Articular chondrocyte of knee joint (primary cell): ENCODE measurements around the gene S100A16. TPM values are rescaled to one million over a fixed set of nuclear protein-coding genes. Genes with fewer than 3 reads are reported as not detected.

Experiments used
- total RNA-seq: library from RNA; depleted of rRNA; stranded (reverse); fragments of >200 nt; gene quantifications from 2 replicates; pipeline ENCODE4 v1.2.3, GENCODE V29; 2012

Gene S100A16
- total RNA-seq = 128 and 138 TPM in 2 replicates

DNA sequence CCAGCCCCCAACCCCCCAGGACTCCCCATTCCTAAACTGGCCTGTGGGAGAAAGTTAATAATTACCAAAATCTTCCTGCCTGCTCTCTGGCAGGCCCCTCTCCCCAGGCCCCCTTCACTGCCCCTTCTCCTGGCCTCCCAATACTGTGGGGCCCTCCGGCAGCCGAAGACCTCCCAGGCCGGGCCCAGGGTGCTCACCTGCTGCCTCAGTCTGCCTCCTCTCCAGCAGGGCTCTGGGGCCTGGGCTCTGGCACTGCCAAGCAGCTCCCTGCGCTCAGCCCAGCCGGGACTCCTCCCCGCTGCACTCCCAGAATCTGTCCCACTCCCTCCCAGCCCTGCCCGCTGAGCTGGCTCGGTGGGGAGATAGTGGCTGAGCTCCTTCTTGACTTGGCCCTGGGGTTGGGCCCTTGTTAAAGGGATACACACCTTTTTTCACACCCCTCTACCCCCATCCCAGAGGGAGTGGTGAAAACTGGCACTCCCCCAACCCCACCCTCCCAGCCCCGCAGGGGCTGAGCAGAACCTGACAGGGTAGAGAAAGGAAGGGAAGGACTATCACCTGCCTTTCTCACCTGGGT is at the start of gene S100A16:
Gene S100A16 (minus strand): TSS at position 383 of the 577 bp plus-strand sequence. CDS start 4,986 bp downstream, outside the sequence.

DNA sequence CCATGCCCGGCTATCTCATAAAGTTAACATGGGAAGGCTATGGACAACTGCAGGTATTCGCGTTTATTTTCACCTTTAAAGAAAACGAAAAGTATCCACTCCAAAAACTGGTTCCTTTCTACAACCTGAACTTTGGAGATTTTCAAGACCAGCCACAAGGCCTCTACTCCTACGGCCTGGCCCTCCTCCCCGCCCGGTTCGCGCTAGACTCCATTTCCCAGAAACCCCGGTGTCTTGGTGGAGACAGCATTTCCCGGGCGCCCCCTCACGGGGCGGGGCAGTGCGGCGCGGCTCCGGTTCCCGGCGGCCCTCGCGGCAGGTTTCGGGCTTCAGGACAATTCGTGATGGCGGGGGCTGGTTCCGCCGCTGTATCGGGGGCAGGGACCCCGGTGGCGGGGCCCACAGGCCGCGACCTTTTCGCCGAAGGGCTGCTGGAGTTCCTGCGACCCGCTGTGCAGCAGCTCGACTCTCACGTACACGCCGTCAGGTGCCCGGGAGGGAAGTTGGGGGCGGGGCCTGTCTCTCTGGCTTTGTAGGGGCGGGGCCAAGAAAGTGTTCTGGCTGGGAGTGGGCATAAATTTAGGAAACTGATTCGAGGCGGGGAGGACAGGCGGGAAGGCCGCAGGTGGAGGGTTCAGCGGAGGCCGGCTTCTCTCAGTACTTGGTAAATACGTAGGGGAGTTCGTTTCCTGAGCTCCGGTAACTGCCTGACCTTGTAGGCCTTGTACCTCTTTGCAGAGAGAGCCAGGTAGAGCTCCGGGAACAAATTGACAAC is 45.6 kb upstream of the S100A16 start, which contains the start of gene SNAPIN:
Gene SNAPIN (plus strand): TSS at position 304 of the 775 bp plus-strand sequence. CDS start 41 bp downstream, at position 345.

DNA sequence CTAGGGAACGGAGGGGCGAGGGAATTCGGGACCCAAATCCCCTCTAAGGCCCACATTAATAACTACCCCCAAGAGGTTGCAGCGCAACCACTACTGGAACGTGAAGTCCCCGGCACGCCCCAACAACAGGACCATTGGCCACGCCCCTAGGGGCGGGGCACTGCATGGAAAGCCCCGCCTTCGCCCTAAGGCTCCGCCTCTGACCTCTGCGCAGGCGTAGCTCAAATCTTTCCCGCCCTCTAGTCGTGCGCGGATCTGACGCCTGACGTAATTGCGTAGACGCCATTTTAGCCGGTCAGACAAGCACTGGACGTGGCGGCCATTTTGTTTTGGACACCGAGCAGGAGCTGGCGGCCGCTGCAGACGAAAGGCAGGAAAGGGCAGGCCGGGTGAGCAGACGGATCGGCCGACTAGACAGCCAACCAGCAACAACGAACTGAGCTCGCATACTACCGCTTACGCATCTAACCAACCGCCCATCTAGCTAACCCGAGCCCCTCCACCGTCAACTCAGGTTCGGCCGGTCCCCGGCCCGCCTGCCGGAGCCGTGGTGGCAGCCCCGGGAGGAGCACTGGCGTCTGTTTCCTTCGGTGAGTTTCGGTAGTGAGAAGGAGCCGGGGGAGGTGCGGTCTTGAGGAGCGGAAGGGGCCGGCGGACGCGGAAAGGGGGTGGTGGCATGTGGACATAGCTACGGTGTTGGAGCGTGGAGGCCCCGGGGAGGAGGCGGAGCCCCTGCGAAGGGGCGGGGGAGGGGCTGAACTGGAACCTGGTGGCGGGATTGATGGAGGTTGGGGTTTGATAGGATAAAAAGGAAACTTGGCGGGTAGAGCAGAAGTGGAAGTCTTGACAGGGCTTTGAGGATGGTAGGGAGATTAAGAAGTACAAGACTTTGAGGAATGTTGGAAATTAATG is 21.1 kb upstream of the S100A16 start, which contains the start of gene CHTOP:
Gene CHTOP (plus strand): TSS at position 313 of the 912 bp plus-strand sequence. CDS start 2,523 bp downstream, outside the sequence.

GRCh38 chr1:153627715-153628626 is 15.0 kb upstream of the S100A16 start, which contains the start of gene S100A1:
Gene S100A1 (plus strand): TSS chr1:153628434. CDS start chr1:153630522, 2,088 bp downstream.

GRCh38 chr1:153626904-153627714 is 14.2 kb upstream of the S100A16 start, which contains the start of gene S100A13:
Gene S100A13 (minus strand): TSS chr1:153627505. CDS start chr1:153626472, 1,033 bp downstream.

DNA sequence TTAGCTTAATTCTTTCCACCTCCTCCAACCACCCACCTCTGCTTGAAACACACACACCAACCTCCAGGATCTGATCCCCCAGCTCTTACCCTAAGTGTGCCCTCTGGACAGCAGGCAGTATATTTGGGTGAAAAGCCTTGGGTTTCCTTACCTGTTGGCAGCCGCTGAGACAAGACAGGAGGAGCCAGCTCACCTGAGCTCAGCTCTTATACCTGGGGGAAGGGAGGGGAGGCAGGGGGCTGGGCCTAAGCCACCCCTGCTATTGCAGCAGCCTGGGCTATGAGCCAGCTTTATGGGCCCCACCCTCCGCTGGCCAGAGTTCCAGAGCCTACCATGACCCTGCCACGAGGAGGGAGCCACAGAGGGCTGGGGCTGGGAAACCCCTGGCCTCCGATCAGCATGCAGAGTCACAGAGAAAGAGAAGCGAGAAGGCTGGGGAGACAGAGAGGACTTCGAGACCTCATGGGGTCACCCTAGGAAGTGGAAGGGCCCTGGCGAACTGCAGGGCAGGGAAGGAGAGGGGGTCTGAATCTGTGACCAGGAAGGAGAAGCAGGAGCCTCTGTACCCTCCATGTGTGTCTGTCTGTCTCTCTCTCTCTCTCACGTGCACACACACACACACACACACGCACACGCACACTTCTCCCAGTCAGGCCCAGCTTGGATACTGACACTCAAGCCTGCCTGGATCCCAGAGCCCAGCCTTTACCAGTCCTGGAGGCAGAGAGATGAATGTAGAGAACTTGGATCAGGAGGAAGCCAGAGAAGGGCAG is 3.4 kb upstream of the S100A16 start, which contains the start of gene S100A14:
Gene S100A14 (minus strand): TSS at position 182 of the 773 bp plus-strand sequence. CDS start 467 bp downstream, outside the sequence.

GRCh38 chr1:153565529-153566374 is 47.2 kb downstream of the S100A16 start, which contains the start of gene S100A2:
Gene S100A2 (minus strand): TSS chr1:153565844. CDS start chr1:153563877, 1,967 bp downstream.

Other genes with a start within 250 kb of the S100A16 start
- not detected in 2 replicates for gene S100A12, start 237.5 kb downstream of the S100A16 start, total RNA-seq
- not detected in 2 replicates for gene S100A8, start 222.1 kb downstream of the S100A16 start, total RNA-seq
- not detected in 2 replicates for gene S100A7A, start 196.6 kb downstream of the S100A16 start, total RNA-seq
- not detected in 2 replicates for gene S100A7, start 152.5 kb downstream of the S100A16 start, total RNA-seq
- gene S100A6, start 77.1 kb downstream of the S100A16 start, total RNA-seq = 723 and 917 TPM in 2 replicates
- gene S100A5, start 72.2 kb downstream of the S100A16 start, total RNA-seq = not detected in 2 replicates
- gene S100A4, start 67.3 kb downstream of the S100A16 start, total RNA-seq = 164 and 276 TPM in 2 replicates
- gene S100A3, start 63.9 kb downstream of the S100A16 start, total RNA-seq = 2.0 and 3.7 TPM in 2 replicates
- gene S100A2, start 47.3 kb downstream of the S100A16 start, total RNA-seq = 2.9 and 3.1 TPM in 2 replicates
- gene S100A14, start 3.2 kb upstream of the S100A16 start, total RNA-seq = not detected in 2 replicates
- 99.6 and 142 TPM in 2 replicates for gene S100A13, start 14.4 kb upstream of the S100A16 start, total RNA-seq
- gene S100A1, start 15.3 kb upstream of the S100A16 start, total RNA-seq = 1.7 and 3.5 TPM in 2 replicates
- gene CHTOP, start 20.9 kb upstream of the S100A16 start, total RNA-seq = 38.4 and 41.4 TPM in 2 replicates
- gene SNAPIN, start 45.6 kb upstream of the S100A16 start, total RNA-seq = 44.4 and 53.4 TPM in 2 replicates
- 165 and 169 TPM in 2 replicates for gene ILF2, start 57.9 kb upstream of the S100A16 start, total RNA-seq
- under 0.01 and 0.13 TPM in 2 replicates for gene NPR1, start 65.6 kb upstream of the S100A16 start, total RNA-seq
- gene INTS3, start 114.9 kb upstream of the S100A16 start, total RNA-seq = 40.5 and 43.0 TPM in 2 replicates
- gene SLC27A3, start 162.3 kb upstream of the S100A16 start, total RNA-seq = 8.2 and 11.9 TPM in 2 replicates